Breast epithelium (tissue), 3 donors: ENCODE results near the gene ZNF655.

Experiments used
- CTCF ChIP-seq, 3 donors: fragments of 450-650 bp; IDR thresholded peaks; one replicate each; pipeline ENCODE4 v1.5.1; 2016 to 2017; ENCODE audit warnings: antibody characterized with exemption in 3 of 3, mild to moderate bottlenecking in 3 of 3, moderate library complexity in 3 of 3
- POLR2A ChIP-seq: fragments of 450-650 bp; IDR thresholded peaks from one replicate; pipeline ENCODE4 v1.6.1; 2016; ENCODE audit warnings: antibody characterized with exemption, mild to moderate bottlenecking, moderate library complexity
- POLR2AphosphoS5 ChIP-seq, 3 donors: sonication (generic); formaldehyde crosslinking; IDR thresholded peaks; one replicate each; pipeline ENCODE4 v1.6.1; 2017; ENCODE audit warnings: antibody characterized with exemption in 3 of 3

- TF ChIP-seq POLR2A (no peak), POLR2AphosphoS5 (IDR thresholded peaks at IDR 0.05) (no peak), CTCF (IDR thresholded peaks at IDR 0.05) (no peak)
Observed at GRCh38 chr7:99531354-99531765, 27.1 kb upstream of the ZNF655 start.
